Activated CD4-positive, alpha-beta T cell treated with anti-CD3 and anti-CD28 coated beads, Interleukin-2, Interleukin-6, amounts not matched to agents 100 ng/mL and 50 ng/mL, durations not matched to agents 16 hours and 8 hours (primary cell): ENCODE measurements around the gene CTNS.
A peak's percentile ranks its signal among the peaks of the same experiment; 100 is the strongest.

Source experiments
- DNase-seq: peaks from one replicate; pipeline ENCODE4 v3.0.0-alpha.2; 2020

The CTNS gene

DNA sequence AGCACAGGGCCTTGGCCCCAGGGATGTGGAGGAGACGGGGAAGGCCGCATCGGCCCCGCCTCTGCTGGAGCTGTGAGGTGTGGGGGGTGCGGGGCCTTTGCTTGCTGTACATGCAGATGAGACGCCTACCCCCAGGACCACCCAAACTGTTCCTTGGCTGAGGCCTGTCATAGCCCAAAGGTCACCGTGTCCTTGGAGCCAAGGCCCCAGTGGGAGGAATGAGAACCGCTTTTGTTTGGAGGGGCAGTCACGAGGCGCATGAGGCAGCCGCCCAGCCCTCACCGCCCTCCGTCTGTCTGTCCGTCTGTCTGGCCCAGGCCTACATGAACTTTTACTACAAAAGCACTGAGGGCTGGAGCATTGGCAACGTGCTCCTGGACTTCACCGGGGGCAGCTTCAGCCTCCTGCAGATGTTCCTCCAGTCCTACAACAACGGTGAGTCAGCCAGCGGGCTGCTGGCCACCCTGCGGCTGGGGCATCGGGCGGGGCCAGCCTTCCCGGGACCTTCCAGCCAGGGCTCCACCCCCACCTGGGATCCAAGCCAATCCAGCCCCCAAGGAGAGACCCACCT, 23.1 kb downstream of the CTNS start:
- no peak for DNase-seq

DNA sequence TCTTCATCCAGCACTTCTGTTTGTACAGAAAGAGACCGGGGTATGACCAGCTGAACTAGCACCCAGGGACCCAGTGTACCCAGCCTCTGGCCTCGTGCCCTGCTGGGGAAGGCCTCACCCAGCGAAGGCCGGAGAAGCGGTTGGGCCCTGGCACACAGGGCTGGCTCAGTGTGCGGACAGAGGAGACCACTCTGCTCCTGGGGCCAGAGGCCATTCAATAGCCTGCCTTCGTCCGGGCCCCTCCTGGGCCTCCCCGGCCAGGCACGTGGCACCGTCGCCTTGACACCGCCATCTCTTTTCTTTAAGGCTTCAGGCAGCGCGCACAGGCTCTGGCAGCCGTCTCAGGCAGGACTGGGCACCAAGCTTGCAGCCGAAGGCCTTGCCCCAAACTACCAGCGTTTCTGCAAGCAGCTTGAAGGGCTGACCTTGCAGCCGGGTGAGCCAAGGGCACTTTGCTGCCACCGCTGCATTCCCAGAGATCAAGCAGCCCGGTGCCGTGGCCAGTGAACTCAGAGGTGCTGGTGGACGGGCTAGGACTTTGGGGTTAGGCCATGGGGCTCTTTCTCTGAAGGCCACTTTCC, 23.8 kb downstream of the CTNS start:
- DNase-seq, result no peak

GRCh38 chr17:3663102-3664011, 26.8 kb downstream of the CTNS start:
- no peak for DNase-seq

DNA sequence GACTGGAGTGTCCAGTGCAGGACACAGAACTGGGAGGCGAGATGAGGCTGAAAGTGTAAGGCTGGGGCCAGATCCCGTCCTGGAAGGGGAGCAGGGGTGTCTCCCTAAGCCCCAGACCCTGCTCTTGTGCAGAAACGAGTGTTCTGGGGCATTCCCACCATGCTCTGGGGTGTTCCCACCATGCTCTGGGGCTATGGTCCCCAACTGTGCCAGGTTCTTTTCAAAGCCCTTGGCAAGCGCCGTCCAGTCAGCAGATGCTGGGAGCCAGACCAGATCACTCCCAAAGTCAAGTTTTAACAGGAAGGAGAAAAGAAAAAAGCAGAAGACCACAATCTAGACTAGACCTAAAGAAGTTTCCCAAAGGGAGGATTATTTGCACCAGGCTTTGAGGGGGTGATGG, 29.3 kb downstream of the CTNS start:
- DNase-seq, result no peak

- DNase-seq, result no peak
These were observed 30.0 kb downstream of the CTNS start for GRCh38 chr17:3666516-3666915.

DNA sequence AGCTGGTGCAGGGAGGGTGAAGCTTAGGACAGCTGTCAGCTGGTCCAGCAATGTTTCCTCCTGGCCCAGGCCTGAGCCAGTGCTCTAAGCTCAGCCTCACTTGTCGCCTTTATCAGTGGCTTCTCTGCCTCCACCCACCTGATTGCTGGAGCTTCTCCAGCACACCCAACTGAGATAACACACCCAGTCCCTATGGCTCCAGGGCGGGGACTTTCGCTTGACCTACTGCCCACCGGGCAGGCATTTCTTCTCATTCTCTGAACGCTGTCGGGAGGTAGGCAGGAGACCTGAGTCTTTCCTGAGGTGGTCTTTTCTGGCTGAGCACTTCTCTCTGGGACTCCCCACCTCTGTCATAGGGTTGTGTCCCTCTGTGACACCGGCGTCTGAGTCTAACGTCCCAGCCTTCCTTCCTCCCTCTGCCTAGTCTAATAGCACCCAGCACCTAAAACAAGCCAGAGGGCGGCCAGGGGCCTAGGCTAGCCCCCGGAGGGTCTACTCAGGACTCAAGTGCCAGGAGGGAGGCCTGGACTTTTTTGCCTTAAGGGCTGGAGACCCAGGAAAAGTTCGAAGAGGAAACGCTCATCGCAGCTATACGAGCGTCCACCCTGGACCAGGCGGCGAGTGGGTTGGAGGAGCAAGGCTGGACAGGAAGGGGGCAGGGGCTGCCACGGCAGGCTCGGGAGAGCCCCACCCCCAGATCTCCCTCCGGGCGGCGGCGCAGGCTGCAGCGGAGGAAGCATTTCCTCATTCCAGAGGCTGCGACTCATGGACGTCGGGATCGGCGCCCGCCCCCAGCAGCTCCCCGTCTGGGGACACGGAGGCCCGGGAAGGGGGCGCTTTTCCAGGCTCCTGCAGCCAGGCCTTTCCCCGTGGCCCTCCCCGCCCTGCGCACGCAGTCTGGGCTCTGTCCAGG, 31.1 kb downstream of the CTNS start:
- peak; percentile 19 for DNase-seq

- peak; percentile 100 for DNase-seq
These were observed 31.9 kb downstream of the CTNS start, which contains the start of the genes EMC6 and TAX1BP3 for GRCh38 chr17:3668279-3669084. Gene EMC6, plus strand, starts transcription at chr17:3668812. Its CDS starts 335 bp downstream, at chr17:3669147. Gene TAX1BP3, minus strand, starts transcription at chr17:3668578. Its CDS starts 52 bp downstream, at chr17:3668526.

DNA sequence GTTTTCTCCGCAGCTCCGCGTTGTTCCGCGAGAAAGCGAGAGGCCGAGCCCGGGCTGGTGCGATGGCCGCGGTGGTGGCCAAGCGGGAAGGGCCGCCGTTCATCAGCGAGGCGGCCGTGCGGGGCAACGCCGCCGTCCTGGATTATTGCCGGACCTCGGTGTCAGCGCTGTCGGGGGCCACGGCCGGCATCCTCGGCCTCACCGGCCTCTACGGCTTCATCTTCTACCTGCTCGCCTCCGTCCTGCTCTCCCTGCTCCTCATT, 32.5 kb downstream of the CTNS start:
- no peak for DNase-seq

DNA sequence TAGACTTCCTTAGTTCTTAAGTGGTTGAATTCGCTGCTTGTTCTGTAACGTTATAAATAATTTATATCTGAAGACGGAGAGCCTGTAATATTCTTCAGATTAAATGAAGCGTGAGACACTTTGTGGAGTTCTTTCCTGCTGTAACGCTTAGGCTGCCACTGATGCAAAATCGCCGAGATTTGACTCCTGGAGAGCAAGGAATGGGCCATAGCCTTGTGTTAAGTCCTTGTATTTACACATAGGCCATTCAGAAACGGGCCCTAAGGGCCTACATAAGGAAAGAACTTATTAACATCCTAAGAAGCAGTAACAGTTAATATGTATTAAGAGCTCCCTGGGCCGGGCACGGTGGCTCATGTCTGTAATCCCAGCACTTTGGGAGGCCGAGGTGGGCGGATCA, 33.0 kb downstream of the CTNS start:
- no peak for DNase-seq

- DNase-seq, result no peak
These were observed 36.0 kb downstream of the CTNS start for GRCh38 chr17:3672571-3672970.

DNA sequence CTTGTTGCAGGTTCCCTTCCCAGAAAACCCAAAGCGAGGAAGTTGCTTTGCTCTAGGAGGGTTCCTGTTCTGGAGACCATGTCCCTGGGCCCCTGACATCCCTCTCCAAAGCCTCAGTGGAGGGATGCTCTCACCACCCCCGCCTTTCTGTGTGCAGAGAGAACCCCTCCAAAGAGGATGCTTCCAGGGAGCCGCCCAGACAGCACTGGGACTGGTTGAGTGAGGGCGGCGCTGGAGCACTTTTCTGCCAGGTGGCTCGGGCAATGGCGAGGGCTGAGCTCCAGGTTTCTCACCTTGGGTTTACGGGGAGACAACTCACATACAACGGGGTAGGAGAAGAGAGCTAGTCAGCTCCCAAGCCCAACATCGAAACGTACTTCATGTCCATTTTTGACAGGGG, 39.3 kb downstream of the CTNS start:
- DNase-seq, result no peak

DNA sequence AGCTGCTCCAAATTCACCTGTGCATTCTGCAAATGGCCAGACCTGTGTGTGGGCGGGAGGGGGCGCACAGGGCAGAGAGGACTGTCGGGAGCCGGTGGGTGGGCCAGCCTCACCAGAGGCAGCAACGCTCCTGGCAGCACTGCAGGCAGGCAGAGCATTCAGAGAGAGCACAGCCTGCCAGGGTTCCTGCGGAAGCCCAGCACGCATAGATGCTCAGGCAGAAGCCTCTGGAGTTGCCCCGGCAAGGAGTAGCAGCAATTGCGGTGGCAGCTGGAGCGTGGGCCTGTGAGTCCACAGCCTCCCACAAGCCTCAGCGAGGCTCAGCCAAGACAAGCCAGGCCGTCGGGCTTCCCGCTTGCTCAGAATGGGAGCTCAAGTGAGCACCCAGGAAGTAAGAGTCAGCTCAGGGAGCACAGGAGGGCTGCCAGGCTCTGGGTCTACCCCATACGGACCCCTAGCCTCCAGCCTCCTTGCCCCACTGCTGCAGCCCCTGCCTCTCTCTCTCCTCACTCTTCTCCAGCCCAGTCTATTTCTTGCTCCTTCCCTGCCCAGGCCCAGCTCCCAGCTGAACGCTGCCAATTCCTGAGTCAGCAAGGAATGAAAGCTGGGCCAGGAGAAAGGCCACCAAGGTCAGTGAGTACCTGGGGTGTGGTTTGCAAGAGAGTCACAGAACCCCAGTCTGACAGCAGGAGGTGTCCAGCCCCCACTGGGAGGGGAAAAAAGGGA, 41.7 kb downstream of the CTNS start:
- DNase-seq, result no peak

GRCh38 chr17:3678821-3679530, 42.4 kb downstream of the CTNS start:
- no peak for DNase-seq

- DNase-seq, result no peak
These were observed 43.1 kb downstream of the CTNS start for GRCh38 chr17:3679531-3680126.

GRCh38 chr17:3681057-3681456, 44.5 kb downstream of the CTNS start:
- DNase-seq, result no peak

DNA sequence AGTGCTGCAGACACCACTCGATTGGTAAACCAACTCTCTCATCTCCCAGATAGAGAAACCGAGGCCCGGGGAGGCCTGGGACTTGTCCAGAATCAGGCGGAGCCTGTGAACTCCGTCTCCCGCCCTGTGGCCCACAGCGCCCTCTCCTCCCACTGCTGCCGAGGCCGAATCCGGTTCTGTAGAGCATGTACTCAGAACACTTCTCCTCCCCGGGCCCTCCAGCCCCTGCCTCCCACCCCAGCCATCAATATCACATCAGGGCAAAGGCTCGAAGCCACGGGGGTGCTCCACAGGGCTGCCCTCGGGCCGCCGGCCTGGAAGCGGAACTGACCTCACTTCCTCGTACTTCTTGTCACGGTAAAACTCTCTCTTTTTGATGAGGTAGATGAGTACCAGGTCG, 45.0 kb downstream of the CTNS start:
- no peak for DNase-seq

- no peak for DNase-seq
These were observed 45.5 kb downstream of the CTNS start for GRCh38 chr17:3682033-3682432.

- peak; percentile 74 for DNase-seq
These were observed 46.5 kb downstream of the CTNS start for GRCh38 chr17:3683054-3683511.

DNA sequence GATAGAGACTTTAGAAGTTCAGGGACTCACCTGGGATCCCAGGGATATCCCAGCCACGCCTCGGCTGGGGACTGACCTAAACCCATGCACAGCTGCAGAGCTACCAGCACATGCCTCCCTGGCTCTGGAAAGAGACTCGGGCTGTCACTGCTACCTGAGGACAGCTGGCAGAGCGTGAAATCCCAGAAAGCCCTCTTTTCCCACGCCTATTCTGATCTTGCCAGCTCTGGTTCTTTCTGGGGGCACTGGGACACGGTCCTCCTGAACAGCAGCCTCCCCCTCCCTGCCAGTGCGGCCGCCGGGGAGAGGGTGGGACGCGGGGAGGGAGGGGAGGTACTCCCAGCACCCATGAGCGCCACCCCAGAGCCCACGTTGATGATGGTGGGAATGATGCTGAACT, 48.6 kb downstream of the CTNS start:
- no peak for DNase-seq

DNA sequence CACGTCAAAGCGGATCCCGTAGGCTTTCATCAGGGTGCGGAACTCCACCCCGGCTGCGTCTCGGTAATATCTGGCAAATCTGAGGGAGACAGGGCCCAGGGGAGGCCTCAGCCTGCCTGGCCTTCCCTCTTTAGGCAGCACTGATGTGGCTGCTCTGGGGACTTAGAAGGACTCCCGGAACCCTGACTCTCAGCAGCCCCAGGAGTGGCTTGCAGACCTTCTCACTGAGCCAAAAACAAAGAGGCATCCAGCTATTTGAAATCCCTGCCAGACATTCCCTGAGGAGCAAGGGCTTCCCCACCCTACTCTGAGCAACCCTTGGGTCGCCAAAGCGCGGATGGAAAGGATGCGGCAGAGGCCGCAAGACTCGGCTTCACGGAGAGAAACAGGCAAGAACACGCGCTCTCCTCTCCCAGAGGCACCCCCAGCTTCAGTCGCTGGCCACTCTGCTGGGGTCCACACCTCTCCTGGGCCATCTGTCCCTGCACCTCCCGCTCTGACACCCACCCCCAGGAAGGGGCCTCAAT, 51.5 kb downstream of the CTNS start:
- DNase-seq, result no peak
